Measurements from ENCODE around the gene FANCD2.

The FANCD2 gene

DNA sequence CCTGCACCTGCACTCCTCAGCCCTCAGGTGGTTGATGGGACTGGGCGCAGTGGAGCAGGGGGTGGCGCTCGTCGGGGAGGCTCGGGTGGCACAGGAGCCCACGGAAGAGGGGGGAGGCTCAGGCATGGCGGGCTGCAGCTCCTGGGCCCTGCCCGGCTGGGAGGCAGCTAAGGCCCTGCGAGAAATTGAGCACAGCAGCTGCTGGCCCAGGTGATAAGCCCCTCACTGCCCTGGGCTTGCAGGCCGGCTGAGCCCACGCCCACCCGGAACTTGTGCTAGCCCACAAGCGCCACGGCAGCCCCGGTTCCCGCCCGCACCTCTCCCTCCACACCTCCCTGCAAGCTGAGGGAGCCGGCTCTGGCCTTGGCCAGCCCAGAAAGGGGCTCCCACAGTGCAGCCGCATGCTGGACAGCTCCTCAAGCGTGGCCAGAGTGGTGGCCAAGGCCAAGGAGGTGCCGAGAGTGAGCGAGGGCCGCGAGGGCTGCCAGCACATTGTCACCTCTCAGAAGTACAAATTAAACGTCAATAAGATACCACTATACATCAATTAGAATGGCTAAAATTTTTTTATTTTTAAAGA, 110.3 kb downstream of the FANCD2 start:
- no peak overlapping the region for H3K27ac ChIP-seq (replicated peaks)
- no peak overlapping the region for H3K4me3 ChIP-seq (replicated peaks; ENCODE audit: insufficient read depth, low read length)
- no peak for DNase-seq (ENCODE audit: low read depth in 1 of 2, low spot score in 1 of 2)
- TF ChIP-seq POLR2AphosphoS5 (IDR thresholded peaks at IDR 0.05; ENCODE audit: low read depth) (no peak), SPI1 (IDR thresholded peaks at IDR 0.05; ENCODE audit: borderline replicate concordance, low read depth) (no peak), GABPA (IDR thresholded peaks at IDR 0.05; ENCODE audit: low read depth) (no peak)
- no peaks in the 10 kb centered on the region for H3K27me3 ChIP-seq (ENCODE audit: insufficient read depth, poor library complexity, severe bottlenecking)

GRCh38 chr3:10137178-10137577, 110.9 kb downstream of the FANCD2 start:
- Histone ChIP-seq H3K27me3 (ENCODE audit: insufficient read depth, poor library complexity, severe bottlenecking) (no peaks in the 10 kb centered on the region), H3K27ac (replicated peaks) (no peak overlapping the region), H3K4me3 (replicated peaks; ENCODE audit: insufficient read depth, low read length) (no peak overlapping the region)
- no peak for DNase-seq (ENCODE audit: low read depth in 1 of 2, low spot score in 1 of 2)
- no peak for TF ChIP-seq SPI1 (IDR thresholded peaks at IDR 0.05; ENCODE audit: borderline replicate concordance, low read depth)
- TF ChIP-seq GABPA (IDR thresholded peaks at IDR 0.05; ENCODE audit: low read depth) = no peak
- TF ChIP-seq POLR2AphosphoS5 (IDR thresholded peaks at IDR 0.05; ENCODE audit: low read depth) = no peak
- TF ChIP-seq CTCF (IDR thresholded peaks at IDR 0.05; ENCODE audit: insufficient read depth, low read length) = no peak

GRCh38 chr3:10140996-10141546, 114.8 kb downstream of the FANCD2 start:
- TF ChIP-seq REST (IDR thresholded peaks at IDR 0.05; ENCODE audit: insufficient replicate concordance, low read depth) (no peak), GABPA (IDR thresholded peaks at IDR 0.05; ENCODE audit: low read depth) (no peak), POLR2AphosphoS5 (IDR thresholded peaks at IDR 0.05; ENCODE audit: low read depth) (no peak), CTCF (IDR thresholded peaks at IDR 0.05; ENCODE audit: insufficient read depth, low read length) (no peak), SPI1 (IDR thresholded peaks at IDR 0.05; ENCODE audit: borderline replicate concordance, low read depth) (no peak)
- DNase-seq (ENCODE audit: low read depth in 1 of 2, low spot score in 1 of 2) = no peak
- no peak overlapping the region for H3K4me3 ChIP-seq (replicated peaks; ENCODE audit: insufficient read depth, low read length)
- H3K27me3 ChIP-seq (ENCODE audit: insufficient read depth, poor library complexity, severe bottlenecking) = no peaks in the 10 kb centered on the region
- peak overlapping the region; percentile 78 for H3K27ac ChIP-seq (replicated peaks)

DNA sequence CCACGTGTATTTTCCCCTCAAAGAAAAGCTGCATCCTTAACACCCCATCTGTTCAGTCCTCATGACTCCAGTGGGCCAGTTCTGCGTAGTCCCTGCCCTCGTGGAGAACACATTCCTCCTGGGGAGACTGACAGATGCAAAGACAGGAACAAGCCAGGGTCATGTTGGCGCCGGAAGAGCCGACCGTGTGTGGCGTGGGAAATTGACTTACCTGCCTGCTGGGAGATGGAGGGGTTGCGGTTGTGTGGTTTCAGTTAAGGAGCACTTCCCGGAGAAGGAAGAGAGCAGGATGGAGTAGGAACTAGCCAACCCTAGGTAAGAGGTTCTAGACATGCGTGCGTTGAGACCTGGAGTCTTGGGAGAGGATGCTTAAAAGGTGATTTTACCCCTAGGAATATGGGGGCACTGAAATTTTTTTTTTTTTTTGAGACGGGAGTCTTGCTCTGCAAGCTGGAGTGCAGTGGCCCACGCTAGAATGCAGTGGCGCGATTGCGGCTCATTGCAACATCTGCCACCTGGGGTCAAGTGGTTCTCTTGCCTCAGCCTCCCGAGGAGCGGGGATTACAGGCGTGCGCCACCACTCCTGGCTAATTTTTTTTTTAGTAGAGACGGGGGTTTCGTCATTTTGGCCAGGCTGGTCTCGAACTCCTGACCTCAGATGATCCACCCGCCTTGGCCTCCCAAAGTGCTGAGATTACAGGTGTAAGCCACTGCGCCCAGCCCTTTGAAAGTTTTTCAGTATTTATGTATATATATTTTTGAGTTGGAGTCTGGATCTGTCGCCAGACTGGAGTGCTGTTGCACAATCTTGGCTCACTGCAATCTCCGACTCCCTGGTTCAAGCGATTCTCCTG, 116.7 kb downstream of the FANCD2 start:
- no peaks in the 10 kb centered on the region for H3K27me3 ChIP-seq (ENCODE audit: insufficient read depth, poor library complexity, severe bottlenecking)
- no peak overlapping the region for H3K27ac ChIP-seq (replicated peaks)
- no peak for DNase-seq (ENCODE audit: low read depth in 1 of 2, low spot score in 1 of 2)
- TF ChIP-seq GABPA (IDR thresholded peaks at IDR 0.05; ENCODE audit: low read depth) (no peak), POLR2AphosphoS5 (IDR thresholded peaks at IDR 0.05; ENCODE audit: low read depth) (no peak), SPI1 (IDR thresholded peaks at IDR 0.05; ENCODE audit: borderline replicate concordance, low read depth) (no peak), CTCF (IDR thresholded peaks at IDR 0.05; ENCODE audit: insufficient read depth, low read length) (no peak), REST (IDR thresholded peaks at IDR 0.05; ENCODE audit: insufficient replicate concordance, low read depth) (no peak)
- peak overlapping the region; percentile 80 for H3K4me3 ChIP-seq (replicated peaks; ENCODE audit: insufficient read depth, low read length)
